GM18502 (cell line): ENCODE measurements around the gene SPTBN1.
A peak's percentile ranks its signal among the peaks of the same experiment; 100 is the strongest.
"Not testable (repeated sequence)": the region's sequence is repeated elsewhere in the genome, so short reads cannot be mapped to it uniquely, and the experiment has no call there.

Experiments
- ATAC-seq: cut with Tn5 transposase; IDR thresholded peaks from one replicate; pipeline ENCODE4 v1.9.1; 2021; ENCODE audit warnings: mild to moderate bottlenecking; ENCODE audit not compliant: unreplicated experiment, poor library complexity

The SPTBN1 gene

DNA sequence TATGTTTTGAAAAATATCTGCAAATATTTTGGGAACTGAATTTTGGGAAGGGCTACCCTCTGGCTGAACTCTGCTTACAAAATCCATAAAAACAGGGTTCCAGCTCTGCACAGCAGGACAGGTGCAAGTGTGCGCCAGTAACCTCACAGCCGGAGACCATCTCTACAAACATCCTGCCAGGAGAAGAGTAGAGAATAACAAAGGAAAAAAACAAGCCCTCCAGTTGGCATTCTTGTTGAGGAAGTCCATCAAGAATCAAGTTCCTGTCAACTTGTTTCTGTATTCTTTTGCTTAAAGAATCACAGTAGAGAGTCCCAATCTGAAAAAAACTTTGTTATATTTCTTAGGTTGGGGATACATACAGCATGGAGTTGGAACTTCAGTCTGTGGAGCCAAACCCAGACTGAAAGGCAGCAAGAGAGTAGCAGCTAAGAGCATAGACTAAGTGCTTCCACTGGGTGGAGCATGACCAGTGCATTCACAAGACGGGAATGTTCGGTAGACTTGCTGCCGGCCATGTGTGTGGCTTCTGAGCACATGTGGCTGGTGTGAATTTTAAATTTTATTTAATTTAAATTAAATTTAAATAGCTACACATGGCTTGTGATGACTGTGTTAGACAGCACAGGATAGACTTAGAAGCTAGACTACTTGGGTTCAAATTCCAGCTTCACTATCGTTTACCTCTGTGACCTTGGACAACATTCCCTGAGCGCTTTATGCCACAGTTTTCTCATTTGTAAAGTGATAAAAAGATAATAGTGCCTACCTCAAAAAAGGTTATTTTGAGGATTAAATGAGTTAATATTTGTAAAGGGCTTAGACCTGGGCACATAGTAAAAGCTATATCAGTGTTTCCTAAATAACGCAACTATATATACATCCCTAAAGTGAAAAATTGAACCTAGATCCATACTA is 41.9 kb downstream of the SPTBN1 start:
- no peak for ATAC-seq

DNA sequence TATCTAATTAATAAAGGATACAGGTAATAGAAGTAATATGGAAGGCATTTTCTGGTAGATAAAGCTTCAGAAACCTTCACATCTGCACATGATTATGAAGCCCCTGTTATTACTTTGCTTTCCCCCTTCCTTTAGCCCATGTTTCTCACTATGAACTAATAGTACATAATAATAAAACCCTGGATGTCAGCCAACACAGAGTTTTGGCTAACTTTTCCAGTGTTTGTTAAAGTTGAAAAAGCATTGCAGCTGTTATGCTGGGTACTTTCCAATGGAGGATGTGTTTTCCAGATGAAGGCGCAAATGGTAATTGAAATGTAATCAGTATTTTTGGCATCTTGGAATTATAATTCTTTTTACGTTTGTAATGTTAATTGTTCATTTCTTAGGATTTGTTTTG is 43.5 kb downstream of the SPTBN1 start:
- ATAC-seq: no peak

DNA sequence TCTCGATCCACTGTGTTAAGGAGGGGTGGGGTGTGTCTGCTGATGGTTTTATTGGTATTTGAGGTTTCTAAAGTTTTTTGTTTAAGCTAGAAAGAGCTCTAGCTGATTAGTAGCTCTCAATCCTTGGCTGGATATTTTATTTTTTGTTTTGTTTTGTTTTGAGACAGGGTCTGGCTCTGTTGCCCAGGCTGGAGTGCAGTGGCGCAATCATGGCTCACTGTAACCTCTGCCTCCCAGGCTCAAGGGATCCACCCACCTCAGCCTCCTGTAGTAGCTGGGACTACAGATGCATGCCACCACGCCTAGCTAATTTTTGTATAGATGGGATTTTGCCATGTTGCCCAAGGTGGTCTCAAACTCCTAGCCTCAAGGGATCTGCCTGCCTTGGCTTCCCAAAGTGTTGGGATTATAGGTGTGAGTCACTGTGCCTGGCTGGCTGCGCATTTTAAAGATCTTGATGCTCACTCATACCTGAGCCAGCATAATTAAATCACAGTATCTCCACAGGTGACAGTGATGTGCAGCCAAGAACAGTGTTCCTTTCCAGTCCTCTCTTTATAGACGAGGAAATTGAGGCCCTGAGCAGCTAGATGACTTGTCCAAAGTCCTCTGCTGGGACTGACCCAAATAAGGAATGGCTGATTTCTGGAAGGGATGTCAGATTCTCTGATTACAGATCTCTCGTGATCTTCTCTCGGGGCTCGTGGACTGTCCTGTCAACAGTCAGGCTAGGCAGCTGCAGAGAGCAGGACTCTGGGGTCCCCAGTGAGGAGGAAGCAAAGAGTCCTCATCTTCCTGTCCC is 44.5 kb downstream of the SPTBN1 start:
- no peak for ATAC-seq

DNA sequence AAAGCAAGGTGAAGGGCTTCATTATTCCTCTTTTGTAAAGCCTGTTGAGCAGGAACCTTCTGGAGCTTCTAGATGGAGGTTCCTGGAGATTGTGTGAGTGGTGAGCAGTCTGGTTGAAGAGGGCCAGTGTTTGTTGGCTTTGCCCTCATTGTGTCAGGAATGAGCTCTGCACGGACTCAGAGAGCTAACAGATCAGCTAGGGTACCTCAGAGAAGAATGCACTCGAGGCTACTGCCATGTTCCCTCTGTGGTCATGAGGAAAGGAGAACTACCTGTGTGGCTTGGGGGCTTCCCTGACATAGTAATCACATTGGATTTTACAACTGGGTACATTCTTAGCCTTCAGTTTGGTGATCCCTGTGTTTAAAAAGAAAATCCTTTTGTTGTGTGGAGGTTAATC is 46.6 kb downstream of the SPTBN1 start:
- no peak for ATAC-seq

DNA sequence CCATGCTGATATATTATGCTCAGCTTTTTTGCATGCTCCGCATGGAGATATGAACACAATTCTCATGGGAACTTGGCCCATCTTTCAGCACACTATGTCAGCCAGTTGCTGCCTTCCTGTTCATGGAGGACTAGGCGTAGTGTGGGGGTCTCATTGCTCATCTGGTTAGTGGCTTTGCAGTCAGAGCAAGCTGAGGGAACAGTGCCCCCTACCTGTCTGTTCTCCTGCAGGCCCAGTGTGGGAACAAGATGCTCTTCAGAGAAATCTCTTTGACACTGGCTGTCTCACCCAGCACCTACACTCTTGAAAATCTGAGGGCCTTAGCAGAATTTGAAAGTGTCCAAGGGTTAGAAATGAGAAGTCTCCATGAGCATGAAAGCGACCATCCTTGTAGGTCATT is 47.1 kb downstream of the SPTBN1 start:
- ATAC-seq: peak; percentile 68

DNA sequence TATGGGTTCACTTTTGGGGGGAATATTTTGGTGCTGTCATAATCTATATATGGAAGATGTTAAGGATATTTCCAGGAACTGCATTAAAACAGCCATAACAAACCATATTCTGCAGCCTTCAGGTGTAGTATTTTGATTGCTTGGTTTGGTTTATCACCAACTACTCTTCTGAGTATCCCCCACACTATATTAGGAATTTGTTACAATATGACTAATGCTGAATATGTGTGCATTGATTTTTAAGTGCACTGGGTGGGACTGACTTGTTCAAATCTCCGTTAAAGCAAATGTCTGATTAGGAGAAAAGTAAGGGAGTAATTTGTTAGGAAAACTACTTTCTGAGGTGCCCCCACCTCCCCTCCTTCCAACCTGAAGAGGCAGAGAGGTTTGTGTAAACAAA is 47.7 kb downstream of the SPTBN1 start:
- ATAC-seq: no peak

DNA sequence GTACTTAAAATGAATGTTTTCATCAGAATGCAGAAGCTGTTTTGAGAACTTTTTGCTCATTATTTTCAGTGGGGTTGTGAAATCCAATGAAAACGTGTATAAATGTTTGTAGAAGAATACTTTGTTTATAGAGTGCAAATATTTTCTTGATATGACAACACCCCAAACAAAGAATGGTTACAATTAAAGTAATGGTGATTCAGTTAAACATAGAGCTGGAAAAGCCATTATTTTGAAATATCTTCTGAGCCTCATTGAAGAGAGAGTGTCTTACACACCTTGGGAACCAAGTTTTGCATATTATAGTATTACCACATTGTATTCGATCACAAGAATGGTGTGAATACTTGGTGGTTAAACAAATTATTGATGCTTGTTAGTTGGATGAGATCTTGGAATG is 48.7 kb downstream of the SPTBN1 start:
- no peak for ATAC-seq

DNA sequence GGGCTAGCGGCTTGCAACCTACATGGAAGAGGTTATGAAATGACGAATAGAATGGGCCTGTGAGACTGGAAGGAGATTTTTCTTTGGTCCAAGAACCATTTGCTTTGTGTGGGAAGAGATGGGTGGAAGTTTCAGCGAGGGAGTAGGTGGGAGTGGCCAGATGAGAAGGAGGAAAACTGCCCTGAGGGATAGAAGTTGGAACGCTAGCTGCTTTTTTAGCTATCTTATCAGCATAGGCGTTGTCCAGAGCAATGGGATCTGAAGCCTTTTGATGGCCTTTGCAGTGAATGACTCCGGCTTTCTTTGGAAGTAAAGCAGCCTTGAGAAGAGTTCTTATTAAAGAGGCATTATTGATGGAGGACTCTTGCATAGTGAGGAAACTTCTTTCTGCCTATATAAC is 52.4 kb downstream of the SPTBN1 start:
- no peak for ATAC-seq

DNA sequence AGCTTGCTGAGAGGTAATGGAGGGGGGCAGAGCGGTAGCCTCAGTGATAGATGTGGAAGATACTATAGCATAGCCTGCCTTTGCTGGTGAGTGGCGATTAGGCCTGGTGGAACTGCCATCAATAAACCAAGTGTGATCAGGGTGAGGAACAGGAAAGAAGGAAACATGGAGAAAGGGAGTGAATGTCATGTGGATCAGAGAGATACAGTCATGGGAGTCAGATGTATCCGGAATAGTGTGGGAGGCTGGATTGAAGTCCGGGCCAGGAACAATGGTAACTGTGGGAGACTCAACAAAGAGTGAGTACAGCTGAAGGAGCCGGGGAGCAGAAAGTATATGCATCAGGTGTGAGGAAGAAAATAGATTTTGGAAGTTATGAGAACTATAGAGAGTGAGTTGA is 52.9 kb downstream of the SPTBN1 start:
- not testable (repeated sequence) for ATAC-seq

DNA sequence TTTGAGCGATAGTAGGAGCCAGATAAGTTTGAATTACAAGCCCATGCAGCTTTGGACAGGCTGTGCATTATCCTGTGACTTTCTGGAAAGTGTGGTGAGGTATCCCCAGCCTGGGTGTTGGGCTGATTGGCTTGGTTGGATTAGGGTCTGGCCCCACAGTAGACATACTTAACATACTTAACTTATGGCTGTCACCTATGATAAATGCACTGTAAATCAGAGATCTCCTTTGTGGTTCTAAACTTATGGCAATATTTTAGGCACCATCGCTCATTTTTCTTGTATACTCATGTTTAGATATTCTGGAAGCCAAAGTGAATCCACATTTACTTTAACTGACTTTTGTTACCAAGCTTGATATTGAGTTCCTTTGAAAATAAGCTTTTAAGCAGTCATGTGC is 54.8 kb downstream of the SPTBN1 start:
- ATAC-seq: no peak

DNA sequence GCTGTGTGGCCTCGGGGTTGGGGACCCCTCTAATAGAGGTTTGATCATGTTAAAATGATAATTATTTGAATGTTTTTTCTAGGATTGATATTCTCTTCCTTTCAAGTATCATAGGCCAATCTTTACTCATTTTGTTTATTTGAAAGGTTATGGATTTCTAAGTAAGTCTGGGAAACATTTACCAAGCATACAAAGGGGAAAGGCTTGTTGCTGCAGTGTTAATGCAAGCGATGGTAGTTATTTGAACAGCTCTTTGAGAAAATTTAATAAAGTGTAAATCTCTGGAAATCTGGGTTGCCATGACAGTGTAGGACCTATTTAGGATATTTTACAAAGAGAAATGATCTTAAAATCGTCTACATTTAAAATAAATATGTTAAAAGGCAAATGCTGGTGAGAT is 56.1 kb downstream of the SPTBN1 start:
- no peak for ATAC-seq

DNA sequence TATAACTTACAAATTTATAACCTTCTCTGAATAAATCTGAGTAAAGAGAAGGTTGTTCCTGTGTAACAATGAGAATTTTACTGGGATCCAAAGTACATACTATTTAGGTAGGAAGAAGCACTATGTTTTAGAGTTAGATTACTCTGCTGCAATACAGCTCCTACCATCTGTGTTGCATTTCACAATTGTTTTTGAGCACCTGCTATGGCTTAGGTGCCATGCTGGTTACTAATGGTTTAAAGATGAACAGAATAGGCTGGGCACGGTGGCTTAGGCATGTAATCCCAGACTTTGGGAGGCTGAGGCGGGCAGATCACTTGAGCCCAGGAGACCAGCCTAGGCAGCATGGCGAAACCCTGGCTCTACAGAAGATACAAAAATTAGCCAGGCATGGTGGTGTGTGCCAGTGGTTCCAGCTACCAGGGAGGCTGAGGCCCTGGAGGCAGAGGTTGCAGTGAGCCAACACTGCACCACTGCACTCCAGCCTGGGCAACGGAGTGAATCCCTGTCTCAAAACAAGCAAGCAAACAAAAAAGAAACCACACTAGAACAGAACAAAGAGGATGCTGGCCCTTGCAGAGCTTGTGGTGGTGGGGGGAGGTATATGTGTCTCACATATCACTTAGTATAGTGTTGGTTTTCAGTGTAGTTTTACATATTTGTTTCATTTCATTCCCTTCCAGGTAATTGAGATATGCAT is 56.7 kb downstream of the SPTBN1 start:
- ATAC-seq: peak; percentile 43

DNA sequence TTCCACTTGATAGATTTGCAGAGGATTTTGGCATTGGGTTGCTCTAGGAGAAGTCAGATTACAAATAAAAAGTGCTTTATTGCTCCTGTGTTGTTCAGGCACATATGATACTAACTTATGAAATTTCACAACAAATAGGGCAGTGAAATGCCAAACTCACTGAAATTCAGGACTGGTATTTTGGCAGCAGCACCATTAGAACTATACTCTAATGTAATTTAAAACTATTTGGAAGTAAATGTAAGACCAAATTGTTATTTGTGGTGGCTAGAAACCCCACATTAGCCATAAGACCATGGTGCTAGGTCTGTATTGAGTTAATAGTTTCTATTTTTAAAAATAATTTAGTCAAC is 57.2 kb downstream of the SPTBN1 start:
- no peak for ATAC-seq

DNA sequence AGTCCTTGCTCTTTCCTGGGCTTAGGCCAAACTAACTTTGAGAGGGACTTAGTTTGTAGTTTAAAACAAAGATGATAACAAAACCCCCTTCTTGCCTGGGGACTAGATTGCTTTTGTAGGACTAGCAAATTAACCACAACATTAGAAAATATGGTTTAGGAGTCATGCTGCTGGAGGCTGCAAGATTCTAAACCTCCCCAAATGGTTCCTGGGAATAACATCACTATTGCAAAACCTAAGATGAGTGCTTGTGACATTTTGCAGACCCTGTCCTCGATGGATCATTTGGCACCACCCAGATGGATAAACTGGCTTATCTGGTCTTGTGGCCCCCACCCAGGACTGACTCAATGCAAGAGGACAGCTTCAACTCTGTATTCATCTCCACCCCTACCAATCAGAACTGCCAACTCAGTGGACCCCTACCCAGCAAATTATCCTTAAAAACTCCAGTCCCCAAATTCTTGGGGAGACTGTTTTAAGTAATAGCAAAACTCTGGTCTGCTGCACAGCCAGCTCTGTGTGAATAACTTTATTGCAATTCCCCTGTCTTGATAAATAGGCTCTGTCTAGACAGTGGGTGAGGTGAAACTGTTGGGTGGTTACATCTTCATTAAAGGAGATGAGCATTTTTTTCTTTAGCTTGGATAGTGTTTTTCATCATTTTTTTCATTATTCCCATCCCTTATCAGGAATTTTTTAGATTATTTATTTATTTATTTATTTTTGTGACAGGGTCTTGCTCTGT is 58.9 kb downstream of the SPTBN1 start:
- no peak for ATAC-seq

DNA sequence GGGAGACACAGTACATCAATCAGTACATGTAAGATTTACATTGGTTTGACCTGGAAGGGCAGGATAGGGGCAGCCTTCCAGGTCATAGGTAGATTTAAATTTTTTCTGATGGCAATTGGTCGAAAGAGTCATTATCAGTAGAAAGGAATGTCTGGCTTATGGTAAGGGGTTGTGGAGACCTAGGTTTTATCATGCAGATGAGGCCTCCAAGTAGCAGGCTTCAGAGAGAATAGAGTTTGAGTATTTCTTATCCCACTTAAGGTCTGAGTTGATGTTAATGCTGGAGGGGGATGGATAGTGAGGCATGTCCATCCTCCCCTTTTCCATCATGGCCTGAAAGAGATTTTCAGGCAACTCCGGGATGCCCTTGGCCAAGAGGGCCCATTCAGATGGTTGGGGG is 60.7 kb downstream of the SPTBN1 start:
- no peak for ATAC-seq

DNA sequence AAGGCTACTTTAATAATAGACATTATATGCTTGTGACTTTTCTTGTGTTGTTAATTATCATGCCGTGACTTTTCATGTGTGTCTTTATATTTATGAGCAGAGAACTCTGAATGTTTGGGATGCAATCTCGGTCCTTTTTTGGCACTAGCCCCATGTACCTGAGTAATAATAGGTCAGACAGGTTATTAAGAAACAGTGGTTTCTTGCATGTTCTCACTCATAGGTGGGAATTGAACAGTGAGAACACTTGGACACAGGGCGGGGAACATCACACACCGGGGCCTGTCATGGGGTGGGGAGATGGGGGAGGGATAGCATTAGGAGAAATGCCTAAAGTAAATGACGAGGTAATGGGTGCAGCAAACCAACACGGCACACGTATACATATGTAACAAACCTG is 61.9 kb downstream of the SPTBN1 start:
- ATAC-seq: not testable (repeated sequence)

DNA sequence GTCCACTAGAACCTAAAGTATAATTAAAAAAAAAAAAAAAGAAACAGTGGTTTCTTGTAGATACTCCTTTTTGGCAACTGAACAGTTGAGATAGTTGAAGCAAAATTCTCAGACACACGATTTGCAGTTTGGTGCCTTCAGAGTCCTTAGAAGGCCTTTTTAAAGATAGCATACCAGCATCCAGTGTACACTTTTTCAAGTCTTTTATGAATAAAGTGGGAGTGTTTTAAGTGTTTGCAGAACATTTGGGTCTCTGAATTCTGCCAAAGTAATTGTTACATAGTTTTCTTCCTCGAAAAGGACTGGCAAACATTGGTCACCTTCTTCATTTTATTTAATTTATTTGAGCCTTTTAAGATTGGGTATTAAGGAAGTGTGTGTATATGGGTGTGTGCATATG is 62.3 kb downstream of the SPTBN1 start:
- no peak for ATAC-seq

DNA sequence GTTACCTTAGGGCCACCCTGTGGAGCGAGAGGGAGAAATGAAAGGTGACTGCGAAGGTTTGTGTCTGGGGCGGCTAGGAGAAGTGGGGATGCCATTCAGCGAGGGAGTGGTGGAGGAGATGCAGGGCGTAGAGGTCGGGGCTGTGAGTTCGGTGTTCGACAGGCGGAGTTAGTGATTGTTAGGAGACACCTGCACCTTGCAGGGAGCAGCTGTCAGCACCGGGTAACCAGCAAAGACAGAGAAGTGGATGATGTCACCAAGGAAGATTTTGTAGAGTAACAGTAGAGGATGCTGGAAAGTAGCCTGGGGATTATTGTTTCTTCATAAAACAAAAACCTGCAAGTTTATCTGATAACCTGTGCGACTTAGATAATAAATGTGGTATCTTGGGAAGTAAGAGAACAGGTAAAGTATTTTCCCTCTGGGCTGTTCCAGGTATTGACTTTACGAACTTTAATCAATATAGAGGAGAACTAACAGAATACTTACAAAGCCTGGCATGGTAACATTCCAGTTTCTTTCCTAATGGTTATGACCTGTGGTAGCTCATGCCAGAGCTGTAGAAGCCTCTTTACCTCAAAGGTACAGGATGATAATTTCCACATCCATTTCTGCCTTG is 63.8 kb downstream of the SPTBN1 start:
- no peak for ATAC-seq

DNA sequence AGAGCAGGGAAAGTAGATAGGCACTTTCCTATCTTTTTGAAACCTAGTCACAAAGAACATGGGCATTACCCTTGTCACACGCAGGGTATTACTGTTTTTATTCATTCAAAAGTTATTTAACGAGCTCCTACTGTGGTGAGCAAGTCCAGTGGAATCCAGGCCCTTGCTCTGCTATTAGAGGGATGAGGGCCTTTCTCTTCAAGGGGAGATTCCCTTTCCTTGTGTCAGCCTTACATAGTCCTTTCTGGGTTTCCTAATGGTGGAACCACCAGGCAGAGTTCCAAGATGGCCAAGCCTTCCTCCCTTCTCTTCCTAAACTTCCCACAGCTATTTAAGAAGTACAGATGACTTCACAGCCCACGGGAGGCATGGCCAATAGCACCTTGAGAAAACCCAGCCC is 64.6 kb downstream of the SPTBN1 start:
- no peak for ATAC-seq
